HG02623 (cell line): ENCODE results near the gene PPP2CA.

Source experiments
- ATAC-seq: cut with Tn5 transposase; IDR thresholded peaks from one replicate; pipeline ENCODE4 v1.9.1; 2021; ENCODE audit warnings: moderate library complexity; ENCODE audit not compliant: unreplicated experiment

The PPP2CA gene

DNA sequence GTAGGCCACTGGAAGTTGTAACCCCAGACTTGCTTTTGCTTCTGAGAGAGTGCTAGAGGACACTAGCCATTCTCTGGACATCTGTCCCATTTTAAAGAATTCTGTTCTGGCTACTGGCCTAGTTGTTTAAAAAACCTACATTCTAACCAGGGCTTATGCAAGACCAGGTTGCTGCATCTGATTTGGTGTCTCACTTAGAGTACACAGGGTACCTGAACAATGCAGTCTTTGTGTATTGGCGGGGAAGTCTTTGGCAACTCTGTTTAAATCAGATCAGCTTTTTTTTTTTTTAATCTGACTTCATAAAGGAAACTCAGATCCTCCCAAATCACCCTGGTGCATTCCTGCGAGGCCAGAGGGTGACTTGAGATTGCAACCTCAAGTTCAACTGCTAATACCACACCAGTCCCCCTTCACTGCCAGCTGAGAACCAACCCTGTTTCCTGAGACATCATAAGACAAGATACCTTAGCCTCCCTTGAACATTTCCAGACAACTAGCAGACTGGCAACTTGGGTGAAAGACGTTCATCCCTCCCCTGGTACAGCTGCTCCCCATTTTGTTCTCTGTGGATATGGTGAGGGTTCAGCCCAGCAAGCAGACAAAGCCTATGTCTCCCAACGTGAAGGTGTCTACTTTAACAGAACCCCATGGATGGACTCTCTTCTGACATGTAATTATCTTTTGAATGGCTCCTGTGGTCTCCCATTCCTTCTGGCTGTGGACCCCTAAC is 76.1 kb downstream of the PPP2CA start:
- no peak for ATAC-seq

- ATAC-seq: no peak
These were observed 76.8 kb downstream of the PPP2CA start for GRCh38 chr5:134148986-134149539.

- no peak for ATAC-seq
These were observed 77.6 kb downstream of the PPP2CA start for GRCh38 chr5:134148316-134148715.

- no peak for ATAC-seq
These were observed 79.0 kb downstream of the PPP2CA start for GRCh38 chr5:134146651-134147518.

GRCh38 chr5:134145779-134146581 is 79.9 kb downstream of the PPP2CA start:
- no peak for ATAC-seq

DNA sequence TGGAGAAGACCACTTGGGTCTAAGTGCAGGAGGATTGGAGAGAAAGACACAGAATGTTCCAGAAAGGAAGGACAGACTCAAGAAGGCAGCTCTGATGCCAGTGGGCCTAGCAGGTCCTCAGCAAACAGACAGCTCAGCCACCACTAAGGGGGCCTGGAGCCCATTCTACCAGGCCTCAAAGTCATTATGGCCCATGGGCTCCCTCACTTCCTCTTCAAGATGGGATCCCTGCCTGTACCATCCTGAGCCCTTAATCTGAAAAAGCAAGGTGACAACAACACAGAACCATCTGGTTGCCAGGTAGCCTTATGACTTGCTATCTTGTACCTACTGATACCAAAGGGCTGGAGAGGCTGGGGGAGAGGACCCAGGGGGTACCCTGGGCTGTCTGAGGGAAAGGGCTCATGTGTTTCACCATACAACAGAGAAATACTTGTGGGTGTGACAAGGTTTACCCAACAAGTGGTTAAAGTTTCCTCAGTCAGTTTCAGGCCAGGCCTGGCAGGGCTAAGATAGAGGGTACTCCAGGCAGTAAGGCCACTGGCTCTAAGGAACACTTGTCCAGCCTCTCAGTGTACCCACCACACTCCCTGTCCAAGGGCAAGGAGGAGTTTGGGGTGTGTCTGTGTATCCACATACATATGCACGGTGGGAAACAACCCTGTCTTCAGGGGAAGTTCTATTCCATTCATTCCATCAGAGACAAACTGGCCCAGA is 80.7 kb downstream of the PPP2CA start:
- ATAC-seq: no peak
